Measurements from ENCODE around the gene HOXA7.

HOXA7 gene

DNA sequence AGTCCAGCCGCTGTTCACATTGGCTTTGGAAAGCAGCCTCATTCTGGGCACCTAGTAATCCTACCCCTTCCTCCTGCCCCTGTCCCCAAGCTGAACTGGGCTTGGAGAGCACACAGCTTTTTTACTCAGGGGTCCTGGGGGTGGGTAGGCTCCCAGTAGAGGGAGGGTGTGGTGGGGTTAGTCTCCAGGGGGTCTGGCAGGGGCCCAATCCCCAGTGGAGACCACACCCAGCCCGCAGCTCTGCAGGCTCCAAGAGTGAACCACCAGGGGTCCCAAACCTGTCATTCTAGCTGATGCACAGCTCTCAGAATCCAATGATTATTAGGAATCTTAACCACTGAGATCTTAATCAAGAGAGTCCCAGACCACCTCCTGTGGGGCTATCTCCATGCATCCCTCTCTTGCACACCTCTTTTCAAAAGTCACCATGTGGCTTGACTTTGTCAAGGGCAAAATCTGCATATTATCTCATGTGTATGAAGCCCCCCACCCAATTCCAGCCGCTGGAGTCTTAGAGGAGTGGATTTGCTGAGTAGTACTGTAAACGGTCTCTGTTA is 25.9 kb upstream of the HOXA7 start:
- DNase-seq (ENCODE audit: low read depth), result no peak

DNA sequence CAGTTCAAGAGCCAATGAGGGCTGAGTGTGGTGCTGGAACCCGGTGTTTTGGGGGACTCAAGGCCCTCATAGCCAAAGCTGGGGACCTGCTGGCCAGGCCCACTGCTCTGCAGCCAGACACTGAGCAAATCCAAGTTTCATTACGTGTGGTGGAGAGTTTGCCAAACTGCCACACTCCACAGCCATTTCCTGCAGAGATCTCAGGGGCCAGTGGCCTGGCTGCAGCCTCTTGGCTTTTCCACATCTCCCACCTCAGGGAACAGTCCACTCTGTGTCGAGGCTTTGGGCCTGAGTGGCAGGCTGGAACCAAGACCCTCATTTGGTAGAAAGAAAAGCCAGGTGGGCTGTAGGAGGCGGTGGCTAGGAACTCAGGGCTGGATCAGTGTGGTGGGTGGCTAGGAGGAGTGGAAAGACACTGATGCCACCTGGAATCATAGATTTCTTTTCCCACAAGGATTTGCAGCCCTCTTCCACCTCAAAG is 25.4 kb upstream of the HOXA7 start:
- no peak for DNase-seq (ENCODE audit: low read depth)

DNA sequence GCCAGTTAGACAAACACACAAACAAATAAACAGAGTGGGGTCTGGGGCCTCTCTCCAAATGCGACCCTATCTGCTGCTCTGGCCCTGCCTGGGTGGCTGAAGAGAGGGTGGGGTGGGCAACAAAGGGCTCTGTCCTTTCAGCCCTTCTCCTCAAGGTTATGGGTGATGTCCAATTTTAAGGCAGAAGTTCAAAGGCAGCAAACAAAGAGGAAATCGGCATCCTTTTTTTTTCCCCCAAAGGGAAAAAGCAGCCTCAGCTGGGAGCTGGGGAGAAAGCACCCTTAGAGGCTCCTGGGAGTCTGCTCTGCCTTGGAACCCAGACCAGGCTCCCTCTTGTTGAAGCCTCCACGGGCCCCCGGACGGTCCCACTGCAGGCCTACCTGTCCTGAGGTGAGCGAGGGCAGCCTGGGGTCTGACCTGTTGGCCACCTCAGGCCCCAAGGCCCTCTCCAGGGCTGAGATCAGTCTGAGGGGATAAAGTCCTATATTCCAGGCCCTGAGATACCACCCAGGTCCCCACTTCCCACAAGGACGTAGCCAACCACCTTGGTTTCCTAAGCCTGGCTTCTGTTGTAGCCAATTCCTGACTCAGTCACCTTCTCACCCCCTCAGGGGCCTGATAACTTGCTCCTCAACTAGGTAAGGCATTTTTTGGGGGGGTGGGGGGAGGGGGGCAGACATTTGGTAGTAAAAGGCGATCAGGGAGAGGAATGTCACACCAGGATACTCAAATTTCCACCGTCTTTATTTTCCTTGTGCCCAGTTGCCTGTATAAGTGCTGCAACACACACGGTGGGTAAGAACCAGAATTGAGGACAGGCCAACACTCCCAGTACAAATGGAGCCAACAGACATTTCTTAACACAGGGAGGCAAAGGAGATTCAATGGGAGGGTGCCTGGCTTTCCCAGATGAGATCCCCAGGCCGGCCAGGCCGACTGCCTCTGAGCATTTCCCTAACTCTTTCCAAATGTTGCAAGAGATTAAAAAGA is 24.3 kb upstream of the HOXA7 start:
- no peak for DNase-seq (ENCODE audit: low read depth)

DNA sequence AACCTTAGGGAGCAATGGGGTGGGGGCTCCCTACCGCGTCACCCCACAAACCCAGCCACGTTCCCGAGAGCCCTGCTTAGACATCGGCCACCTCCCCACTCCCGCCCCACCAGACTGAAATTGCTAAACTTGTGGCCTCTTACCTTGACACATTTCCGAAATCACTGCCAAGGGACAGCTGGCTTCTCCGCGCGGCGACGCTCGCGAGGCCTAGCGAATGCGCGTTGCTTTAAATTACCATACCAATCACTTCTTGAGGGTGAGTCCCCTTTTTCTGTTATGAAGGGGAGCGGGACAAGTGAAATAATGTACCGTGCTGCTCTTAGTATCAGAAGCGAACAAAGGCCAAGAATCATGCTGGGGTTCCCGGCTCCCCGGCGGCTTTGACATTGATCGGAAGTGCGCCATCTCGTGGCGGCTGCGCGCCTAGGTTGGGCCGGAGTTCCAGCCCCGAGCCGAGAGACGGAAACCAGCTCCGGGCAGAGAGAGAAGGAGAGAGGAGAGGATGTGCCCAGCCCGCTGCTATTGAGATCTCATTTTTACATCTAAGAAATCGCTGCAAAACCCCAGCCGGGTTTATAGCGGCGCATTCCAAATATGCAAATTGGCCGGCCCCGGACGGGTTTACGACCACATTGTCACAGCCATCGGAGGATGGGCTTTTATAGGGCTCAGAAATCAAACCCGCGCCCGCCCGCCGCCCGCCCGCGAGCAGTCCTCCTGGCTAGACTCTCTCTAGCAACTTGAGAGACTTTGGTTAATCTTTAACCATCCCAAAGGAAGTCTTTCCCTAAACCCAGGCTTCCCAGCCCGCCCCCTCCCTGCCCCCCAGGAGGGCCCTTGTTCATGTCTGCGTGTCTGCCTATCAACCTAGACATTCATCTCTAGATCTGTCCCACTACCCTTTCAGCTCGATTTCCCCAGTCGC is 23.3 kb upstream of the HOXA7 start:
- DNase-seq (ENCODE audit: low read depth), result no peak

DNA sequence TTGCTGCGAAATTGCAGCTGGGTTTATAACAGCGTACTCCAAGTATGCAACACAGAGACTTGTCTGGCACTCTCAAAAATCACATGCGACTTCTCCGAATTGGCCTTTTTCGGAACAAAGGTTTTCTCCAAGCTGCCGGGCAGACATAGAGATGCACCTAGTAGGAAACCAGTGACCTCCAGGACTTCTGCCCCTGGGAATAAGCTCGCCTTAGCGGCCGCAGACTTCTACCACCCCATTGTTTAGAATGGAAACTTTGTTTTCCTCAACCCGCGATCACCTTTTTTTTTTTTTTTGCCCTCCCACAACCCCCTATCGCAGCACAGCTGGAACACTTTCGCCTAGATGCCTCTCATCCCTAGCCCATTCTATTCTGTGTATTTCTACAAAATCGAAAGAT is 22.6 kb upstream of the HOXA7 start:
- no peak for DNase-seq (ENCODE audit: low read depth)

DNA sequence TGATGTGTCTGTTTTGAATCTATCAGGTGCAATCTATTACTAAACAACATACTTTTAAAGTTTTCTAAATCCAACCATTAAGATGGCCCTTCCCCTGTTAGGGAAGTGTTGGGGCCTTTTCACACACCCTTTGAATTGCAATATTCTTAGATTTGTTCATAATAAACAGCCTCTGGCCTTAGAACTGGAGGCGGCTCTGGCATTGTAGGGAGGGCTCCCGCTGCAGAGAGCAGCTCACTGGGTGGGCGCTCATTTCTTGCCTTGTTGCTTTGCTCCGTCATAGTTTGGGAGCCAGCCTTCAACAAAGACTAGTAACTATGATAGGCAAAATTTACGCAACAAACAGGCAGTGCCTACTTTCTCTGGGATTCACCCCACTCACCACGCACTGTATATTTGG is 21.9 kb upstream of the HOXA7 start:
- no peak for DNase-seq (ENCODE audit: low read depth)

DNA sequence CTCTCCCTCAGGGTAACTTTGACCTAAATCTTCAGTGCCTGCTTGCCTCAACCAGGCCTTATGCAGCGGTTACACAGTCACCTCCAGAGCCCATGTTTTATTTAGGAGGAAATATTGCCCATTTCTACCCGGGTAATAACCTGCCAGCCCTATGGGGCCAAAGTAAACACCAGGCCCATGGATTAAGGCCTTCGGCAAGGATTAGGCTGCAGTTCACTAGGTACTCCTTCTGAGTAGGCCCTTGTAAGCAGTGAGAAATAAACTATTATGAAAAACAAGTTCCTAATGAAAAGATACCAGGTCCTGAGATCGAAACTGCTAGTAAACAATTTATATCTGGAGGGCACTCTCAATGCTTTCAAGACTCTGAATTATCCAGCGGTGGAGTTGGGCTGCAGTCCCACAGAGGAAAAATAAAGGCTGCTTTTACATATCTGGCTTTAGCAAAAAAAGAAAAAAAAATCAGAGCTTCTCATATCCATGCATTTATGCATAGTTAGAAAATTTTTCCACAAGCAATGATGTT is 21.4 kb upstream of the HOXA7 start:
- DNase-seq (ENCODE audit: low read depth), result no peak

DNA sequence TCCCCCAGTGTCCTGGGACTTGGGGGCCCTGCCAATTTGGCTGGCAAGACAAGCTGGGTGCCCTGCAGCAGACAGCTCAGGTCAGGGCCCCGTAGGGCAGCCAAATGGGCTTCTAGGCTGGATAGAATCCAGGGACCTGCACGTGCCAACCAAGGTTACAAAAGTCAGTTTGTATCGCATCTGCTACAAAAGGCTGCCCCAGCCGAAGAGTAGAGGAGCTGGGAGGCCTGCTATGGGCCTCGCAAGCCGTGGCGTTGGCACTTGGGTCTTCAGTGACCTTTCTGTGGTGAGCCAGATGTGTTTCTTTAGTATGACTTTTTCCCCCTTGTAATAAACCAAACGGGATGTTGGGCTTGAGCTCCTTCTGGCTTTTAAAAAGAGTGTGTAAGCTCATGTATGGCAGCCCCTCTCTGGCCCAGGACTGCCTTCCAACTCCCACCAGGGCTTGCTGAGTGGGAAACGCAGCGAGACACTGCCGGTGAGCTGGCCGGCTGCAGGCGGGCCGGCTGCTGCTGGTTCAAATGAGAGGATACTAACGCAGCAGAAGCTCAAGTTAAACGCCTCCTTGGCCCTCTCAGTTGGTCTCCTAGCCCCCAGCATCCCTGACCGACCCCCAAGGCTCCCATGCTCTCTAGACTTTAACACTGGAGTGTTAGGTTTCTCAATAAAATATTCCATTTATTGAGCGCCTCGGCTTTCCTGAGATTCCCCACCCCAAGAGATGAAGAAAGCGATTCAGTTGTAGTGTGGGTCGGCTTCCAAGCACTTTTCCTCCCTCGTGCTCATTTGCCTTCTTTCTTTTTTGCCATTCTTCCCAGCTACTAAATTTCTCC is 20.7 kb upstream of the HOXA7 start:
- no peak for DNase-seq (ENCODE audit: low read depth)

DNA sequence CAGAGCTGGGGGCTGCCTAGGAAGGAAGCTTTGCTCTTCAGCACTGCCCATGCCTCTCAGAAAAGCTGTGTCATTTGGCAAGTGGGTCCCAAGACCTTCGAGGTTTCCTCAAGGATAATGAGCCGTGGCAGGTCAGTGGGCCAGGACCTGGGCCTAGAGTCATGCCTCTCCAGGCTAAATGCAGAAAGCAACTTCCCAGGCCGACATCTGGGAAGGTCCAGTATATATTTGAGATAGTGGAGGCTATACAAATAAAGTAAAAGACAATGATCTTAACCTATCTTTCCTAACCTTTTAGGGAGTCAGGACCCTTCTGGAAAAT is 20.0 kb upstream of the HOXA7 start:
- no peak for DNase-seq (ENCODE audit: low read depth)

DNA sequence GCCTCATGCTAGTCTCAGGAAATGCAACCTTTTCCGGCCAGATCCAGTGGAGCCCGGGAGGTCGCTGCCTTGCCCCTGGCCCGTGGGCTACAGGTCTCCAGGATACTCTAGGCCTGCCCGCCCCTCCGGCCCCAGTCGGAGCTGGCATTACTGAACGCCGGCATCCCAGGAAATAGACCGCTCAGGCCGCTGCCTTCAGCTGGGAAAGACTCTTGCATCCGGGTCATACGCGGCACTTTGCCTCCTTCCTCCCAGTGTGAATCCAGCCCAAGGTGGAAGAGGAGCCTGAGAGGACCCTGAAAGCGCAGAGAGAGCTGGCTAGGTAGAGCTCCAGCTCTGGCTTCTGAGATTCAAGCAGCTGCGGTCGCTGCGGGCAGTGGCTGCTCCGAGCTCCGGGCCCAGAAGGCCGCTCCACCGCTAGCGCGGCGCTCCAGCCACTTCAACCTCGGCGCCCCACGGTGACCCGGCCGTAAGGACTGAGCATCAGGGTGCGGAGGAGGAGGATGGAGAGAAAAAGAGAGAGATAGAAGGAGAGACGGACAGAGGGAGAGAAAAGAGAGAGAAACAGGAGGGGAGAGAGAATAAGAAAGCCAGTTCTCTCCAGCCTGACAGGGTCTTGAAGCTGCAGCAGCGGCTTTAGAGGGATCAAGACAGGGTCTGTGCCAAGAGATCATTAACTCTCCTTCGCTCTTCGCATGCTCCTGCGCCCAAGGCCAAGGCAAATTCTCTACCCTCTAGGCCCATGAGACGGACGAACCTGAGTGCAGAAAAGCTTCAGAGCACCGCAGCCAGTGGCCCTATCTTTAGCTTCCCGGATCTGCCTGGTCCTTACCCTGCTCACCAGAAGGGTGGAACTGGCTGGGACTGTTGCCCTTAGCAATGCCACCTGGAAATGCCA is 19.4 kb upstream of the HOXA7 start:
- DNase-seq (ENCODE audit: low read depth), result no peak

DNA sequence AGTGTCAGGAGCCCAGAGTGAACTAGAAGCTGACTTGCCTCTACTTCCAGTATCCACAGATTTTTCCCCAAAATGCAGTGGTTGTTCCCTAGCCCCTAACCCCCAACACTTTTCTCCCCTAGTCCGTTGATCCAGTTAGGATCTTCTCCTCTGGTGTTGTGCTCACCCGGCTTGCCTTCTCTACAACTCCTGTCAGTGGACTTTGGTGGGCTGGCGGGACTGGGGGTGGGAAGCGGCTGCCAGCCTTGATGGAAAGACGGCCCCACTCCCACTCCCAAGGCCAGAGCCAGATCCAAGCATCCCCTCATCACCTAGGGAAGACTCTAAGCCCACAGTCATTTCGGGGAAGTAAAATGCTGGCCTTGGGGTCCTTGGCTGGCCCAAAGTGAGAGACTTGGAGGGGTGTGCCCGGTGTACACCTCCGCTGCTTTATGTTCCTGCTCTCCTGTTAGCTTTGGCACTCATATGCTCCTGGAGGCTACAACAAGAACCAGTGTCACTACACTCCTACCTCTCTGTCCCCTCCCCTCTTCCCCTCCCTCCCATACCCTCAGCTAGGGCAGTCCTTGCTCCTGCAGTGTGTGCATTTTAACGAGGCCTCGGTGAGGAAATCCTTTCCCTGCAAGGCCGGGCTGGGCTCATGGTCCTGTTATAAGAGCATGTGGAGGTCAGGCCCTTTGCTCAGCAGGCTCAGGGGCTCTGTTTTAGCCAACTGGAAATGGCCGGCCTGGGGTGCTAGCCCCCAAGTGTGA is 18.6 kb upstream of the HOXA7 start:
- no peak for DNase-seq (ENCODE audit: low read depth)

DNA sequence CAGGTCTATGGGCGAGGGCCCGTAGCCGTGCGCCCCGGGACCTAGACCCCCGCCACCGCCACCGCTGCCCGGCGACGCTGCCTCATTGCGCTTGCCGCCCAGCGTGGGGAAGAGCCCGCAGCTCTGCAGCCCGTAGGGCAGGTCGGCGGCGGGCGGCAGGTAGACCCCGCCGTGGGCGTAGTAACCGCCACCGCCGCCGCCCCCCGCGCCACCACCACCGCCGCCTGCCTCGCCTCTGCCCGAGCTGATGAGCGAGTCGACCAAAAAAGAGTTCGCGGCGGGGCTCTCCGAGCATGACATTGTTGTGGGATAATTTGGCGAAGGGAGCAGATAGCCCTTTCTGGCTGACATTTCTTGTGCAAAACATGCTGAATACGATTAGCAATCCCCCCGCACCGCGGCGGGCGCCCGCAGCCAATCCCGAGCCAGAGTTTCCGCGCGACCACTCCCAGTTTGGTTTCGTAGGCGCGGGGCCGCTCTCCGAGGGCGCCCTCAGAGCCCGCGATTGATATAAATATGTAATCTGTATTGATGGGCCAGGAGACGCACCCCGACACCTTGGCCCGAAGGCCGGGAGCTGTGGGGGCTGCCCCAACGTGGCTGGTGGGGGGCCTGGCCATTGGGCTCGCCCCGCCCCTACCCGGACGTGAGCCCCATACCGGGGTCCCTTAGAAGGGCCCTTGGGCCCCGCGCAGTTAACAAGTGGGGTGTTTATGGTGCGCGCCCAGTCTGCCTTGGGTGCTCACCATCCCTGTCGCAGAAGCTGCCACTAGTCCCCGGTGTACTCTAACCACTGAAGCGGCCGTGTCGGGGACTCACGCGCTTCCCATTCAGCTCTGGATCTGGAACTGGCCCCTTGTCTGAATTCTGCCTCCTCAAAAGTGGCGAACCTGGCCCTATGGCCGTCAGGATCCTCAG is 17.7 kb upstream of the HOXA7 start, which contains the start of gene HOXA10:
Gene HOXA10 (minus strand): TSS at position 365 of the 918 bp plus-strand sequence. CDS start 14 bp downstream, at position 351.
- no peak for DNase-seq (ENCODE audit: low read depth)

DNA sequence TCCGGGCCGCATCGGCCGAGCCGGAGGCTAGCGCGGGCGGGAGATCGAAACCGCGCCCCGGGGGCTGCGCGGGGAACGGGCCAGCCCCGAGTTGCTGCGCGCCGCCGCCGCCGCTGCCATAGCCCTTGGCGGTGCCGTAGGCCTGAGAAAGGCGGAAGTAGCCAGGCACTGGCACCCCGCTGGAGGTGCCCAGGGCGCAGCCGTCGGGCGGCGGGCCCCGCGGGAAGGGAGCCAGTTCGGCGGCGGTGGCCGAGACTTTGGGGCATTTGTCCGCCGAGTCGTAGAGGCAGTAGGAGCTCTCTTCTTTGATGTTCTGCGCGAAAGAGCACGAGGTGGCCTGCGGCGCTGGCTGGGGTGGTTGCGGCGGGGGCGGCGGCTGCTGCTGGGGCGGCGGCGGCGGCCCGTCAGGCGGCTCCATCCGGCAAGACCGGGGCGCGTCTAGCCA is 17.1 kb upstream of the HOXA7 start:
- no peak for DNase-seq (ENCODE audit: low read depth)

DNA sequence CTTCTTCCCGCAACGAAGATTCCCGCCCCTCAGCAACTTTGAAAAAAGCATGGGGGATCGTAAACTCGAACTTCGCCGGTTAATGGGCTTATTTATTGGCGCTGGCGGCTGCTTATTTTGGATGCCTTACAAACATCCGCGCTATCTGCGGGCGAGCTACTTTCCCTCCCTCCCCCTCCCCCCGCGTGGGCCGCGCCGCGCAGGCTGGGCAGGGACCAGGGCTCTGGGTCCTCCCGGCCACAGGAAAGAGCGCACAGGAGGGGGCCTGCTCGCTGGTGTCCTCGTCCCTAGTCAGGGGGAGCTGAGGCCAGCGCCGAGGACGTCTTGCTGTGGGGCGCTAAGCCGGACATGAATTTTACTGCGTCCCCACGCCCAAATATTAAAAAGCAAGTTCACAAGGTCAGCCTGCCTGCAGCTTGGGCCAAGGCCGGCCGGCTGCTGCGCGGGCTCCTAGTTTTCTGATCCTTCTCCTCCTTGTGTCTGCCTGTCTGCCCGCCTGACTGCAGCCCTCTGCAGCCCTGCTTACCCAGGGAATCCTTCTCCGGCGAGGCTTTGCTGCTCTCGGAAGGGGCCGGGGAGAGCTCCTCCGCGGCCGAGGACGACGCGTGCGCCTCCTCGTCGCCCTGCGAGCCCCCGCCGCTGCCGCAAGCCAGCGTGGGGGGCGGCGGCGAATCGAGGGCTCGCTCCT is 16.5 kb upstream of the HOXA7 start:
- no peak for DNase-seq (ENCODE audit: low read depth)

DNA sequence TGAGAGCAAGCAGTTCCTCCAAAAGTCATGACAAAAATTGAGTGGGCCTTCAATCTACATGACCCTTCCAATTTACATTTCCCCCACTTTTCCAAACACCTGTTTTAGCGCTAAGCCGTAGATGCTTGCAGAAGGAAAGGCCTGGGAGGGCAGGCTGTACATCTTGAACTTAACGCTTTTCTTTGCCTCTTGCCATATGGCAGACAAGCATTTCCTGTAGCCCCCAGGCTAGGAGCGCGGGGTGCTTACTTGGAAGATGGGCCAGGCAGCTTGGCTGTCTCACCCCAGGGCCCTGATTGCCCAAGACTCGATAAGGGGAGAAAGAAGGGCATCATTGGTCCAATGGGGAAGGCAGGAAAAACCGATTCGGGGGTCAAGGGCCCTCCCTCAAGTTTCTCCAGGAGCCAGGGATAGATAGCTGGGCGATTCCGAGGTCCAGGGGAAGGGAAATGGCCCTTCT is 15.9 kb upstream of the HOXA7 start:
- no peak for DNase-seq (ENCODE audit: low read depth)

DNA sequence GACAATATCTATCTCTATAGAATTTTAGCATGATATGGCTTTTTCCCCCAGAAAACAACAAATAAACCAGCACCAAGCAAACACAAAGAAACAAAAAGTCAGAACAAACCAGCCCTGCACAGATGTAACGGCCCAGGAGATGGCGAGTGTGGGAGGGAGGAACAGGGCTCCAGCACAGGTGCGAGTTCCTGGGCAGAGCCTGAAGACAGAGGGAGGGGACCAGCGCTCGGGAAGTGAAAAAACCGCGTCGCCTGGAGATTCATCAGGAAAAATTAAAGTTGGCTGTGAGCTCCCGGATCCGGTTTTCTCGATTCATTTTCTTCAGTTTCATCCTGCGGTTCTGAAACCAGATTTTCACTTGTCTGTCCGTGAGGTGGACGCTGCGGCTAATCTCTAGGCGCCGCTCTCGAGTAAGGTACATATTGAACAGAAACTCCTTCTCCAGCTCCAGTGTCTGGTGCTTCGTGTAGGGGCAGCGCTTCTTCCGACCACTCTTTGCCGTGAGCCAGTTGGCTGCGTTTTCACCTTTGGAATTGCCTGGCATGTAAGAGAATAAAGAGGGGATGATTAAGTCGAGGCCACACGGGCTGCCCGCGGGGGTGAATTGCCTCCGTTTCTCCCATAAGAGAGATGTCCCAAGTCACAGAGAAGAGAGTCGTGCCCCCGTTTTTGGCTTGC is 15.3 kb upstream of the HOXA7 start:
- DNase-seq (ENCODE audit: low read depth), result no peak

DNA sequence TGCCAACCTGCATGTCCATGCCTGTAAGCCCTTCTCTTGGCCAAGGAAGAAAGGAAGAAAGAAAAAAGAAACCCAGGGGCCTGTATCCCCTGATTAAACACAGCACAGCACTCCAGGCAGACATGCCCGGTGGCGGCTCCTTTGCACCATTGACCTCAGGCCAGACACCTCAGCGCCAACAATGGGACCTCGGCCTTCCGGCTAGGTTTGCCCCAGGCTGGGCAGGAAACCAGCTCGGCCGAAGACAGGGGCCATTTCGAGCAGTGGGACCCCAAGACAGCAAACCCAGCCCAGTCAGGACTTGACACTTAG is 14.8 kb upstream of the HOXA7 start:
- no peak for DNase-seq (ENCODE audit: low read depth)
